H1 (cell line): ENCODE data around the gene SNX25. TPM values are rescaled to one million over a fixed set of nuclear protein-coding genes. Genes with fewer than 3 reads are reported as not detected.

Source experiments
- CTCF ChIA-PET: fragments of 300-600 bp; sonication (Branson Sonifier 250); formaldehyde crosslinking; loops from one replicate; lab custom pipeline; 2021; ENCODE audit not compliant: partially characterized antibody; lab: Charles Lee
- POLR2A ChIA-PET: fragments of 300-600 bp; sonication (Branson Sonifier 250); formaldehyde crosslinking; loops from one replicate; lab custom pipeline; 2021; ENCODE audit warnings: inconsistent platforms; ENCODE audit not compliant: partially characterized antibody; lab: Charles Lee
- DNase-seq, 2 experiments: peaks; one replicate each; pipeline versions ENCODE4 v3.0.0 to v3.0.0-alpha.2; 2010 to 2022; ENCODE audit warnings: low spot score in 2 of 2, low read depth in 1 of 2, mixed read lengths in 1 of 2
- FAIRE-seq: peaks from 2 replicates; lab custom pipeline; 2011; peaks lifted over from hg19 to GRCh38; lab: Jason Lieb, UNC
- H2AFZ ChIP-seq: 2 replicates; pipeline ENCODE4 v1.8.1; 2012; ENCODE audit warnings: low read length, inconsistent platforms
- H2AK5ac ChIP-seq: 2 replicates; pipeline ENCODE4 v1.6.1; 2013; ENCODE audit warnings: low read depth, low read length
- H2BK120ac ChIP-seq: replicated peaks from 2 replicates; pipeline ENCODE3; 2013; ENCODE audit warnings: low read depth, low read length, inconsistent platforms
- H2BK12ac ChIP-seq: 2 replicates; pipeline ENCODE4 v1.6.1; 2013; ENCODE audit warnings: low read depth, low read length
- H2BK15ac ChIP-seq: 2 replicates; pipeline ENCODE4 v1.6.1; 2013; ENCODE audit warnings: low read length
- H2BK20ac ChIP-seq: 2 replicates; pipeline ENCODE4 v1.6.1; 2013; ENCODE audit warnings: low read length
- H2BK5ac ChIP-seq: 2 replicates; pipeline ENCODE4 v1.6.1; 2013; ENCODE audit warnings: low read depth, low read length
- H3K14ac ChIP-seq: 2 replicates; pipeline ENCODE4 v1.6.1; 2013; ENCODE audit warnings: inconsistent platforms; ENCODE audit not compliant: insufficient read length
- H3K18ac ChIP-seq: 2 replicates; pipeline ENCODE4 v1.6.1; 2013; ENCODE audit warnings: low read length; ENCODE audit errors: extremely low read depth
- H3K23ac ChIP-seq: 2 replicates; pipeline ENCODE4 v1.6.1; 2013; ENCODE audit warnings: inconsistent platforms; ENCODE audit not compliant: insufficient read length
- H3K23me2 ChIP-seq: 2 replicates; pipeline ENCODE4 v1.6.1; 2013; ENCODE audit warnings: low read depth, low read length
- H3K27ac ChIP-seq: 2 replicates; pipeline ENCODE4 v1.6.1; 2011; ENCODE audit warnings: low read depth, low read length, inconsistent platforms
- H3K27me3 ChIP-seq, 4 experiments: replicated peaks in 1 of 4; 1 replicate in 1 of 4; 2 replicates in 3 of 4; pipeline versions ENCODE4 v1.6.1 to v1.8.1; 2011 to 2013; ENCODE audit warnings: low read length in 3 of 4, mild to moderate bottlenecking in 3 of 4, inconsistent platforms in 2 of 4, mixed read lengths in 2 of 4, moderate library complexity in 1 of 4; ENCODE audit not compliant: control insufficient read depth in 3 of 4, insufficient read depth in 3 of 4; ENCODE audit errors: extremely low read depth in 1 of 4
- H3K36me3 ChIP-seq, 4 experiments: 2 replicates each; pipeline versions ENCODE4 v1.6.1 to v1.8.1; 2011 to 2013; ENCODE audit warnings: mild to moderate bottlenecking in 4 of 4, low read length in 3 of 4, moderate library complexity in 2 of 4, control low read depth in 1 of 4, inconsistent platforms in 1 of 4; ENCODE audit not compliant: insufficient read depth in 4 of 4, control insufficient read depth in 2 of 4
- H3K4ac ChIP-seq: replicated peaks from 2 replicates; pipeline ENCODE3; 2013; ENCODE audit warnings: low read length, low read depth, mixed read lengths, inconsistent platforms; ENCODE audit not compliant: insufficient read length
- H3K4me1 ChIP-seq, 4 experiments: replicated peaks in 1 of 4; 1 replicate in 1 of 4; 2 replicates in 3 of 4; pipeline versions ENCODE4 v1.6.1 to v1.8.1; 2011 to 2013; ENCODE audit warnings: low read length in 3 of 4, inconsistent platforms in 2 of 4, mixed read lengths in 1 of 4; ENCODE audit not compliant: insufficient read depth in 4 of 4, control insufficient read depth in 3 of 4
- H3K4me2 ChIP-seq, 2 experiments: 2 replicates each; pipeline versions ENCODE4 v1.6.1 to v1.8.1; 2011 to 2013; ENCODE audit warnings: low read depth in 2 of 2, low read length in 2 of 2, control low read depth in 1 of 2, inconsistent platforms in 1 of 2, mild to moderate bottlenecking in 1 of 2; ENCODE audit not compliant: insufficient read depth in 1 of 2
- H3K4me3 ChIP-seq, 4 experiments: fragments of 200-600, 300-600 bp in 1 of 4; sonication (generic), shearing (Covaris generic), sonication (Bioruptor Twin) in 1 of 4; 2 replicates each; pipeline versions ENCODE4 v1.5.1 to v1.8.1; 2011 to 2016; ENCODE audit warnings: low read length in 4 of 4, low read depth in 3 of 4, control low read depth in 2 of 4, inconsistent platforms in 2 of 4, mild to moderate bottlenecking in 2 of 4, mixed read lengths in 1 of 4, moderate library complexity in 1 of 4; ENCODE audit not compliant: insufficient read depth in 2 of 4; ENCODE audit errors: extremely low read depth in 1 of 4
- H3K56ac ChIP-seq: replicated peaks from 2 replicates; pipeline ENCODE3; 2013; ENCODE audit warnings: low read depth, mild to moderate bottlenecking, mixed read lengths, low read length, inconsistent platforms; ENCODE audit not compliant: insufficient read length
- H3K79me1 ChIP-seq: 2 replicates; pipeline ENCODE4 v1.6.1; 2013; ENCODE audit warnings: low read depth, low read length, control low read depth
- H3K79me2 ChIP-seq, 2 experiments: 2 replicates each; pipeline versions ENCODE4 v1.6.1 to v1.8.1; 2012 to 2013; ENCODE audit warnings: low read length in 2 of 2, mild to moderate bottlenecking in 2 of 2, inconsistent platforms in 1 of 2; ENCODE audit not compliant: insufficient read depth in 2 of 2, control insufficient read depth in 1 of 2
- H3K9ac ChIP-seq, 4 experiments: replicated peaks in 1 of 4; 1 replicate in 1 of 4; 2 replicates in 3 of 4; pipeline versions ENCODE4 v1.6.1 to v1.8.1; 2011 to 2013; ENCODE audit warnings: low read depth in 3 of 4, low read length in 3 of 4, control low read depth in 2 of 4, mild to moderate bottlenecking in 2 of 4, moderate library complexity in 2 of 4, inconsistent platforms in 1 of 4; ENCODE audit errors: extremely low read depth in 1 of 4
- H3K9me3 ChIP-seq, 2 experiments: 2 replicates each; pipeline versions ENCODE4 v1.6.1 to v1.8.1; 2012 to 2013; ENCODE audit warnings: mild to moderate bottlenecking in 2 of 2, moderate library complexity in 2 of 2, control low read depth in 1 of 2, inconsistent platforms in 1 of 2, low read depth in 1 of 2, low read length in 1 of 2, mixed read lengths in 1 of 2; ENCODE audit not compliant: insufficient read depth in 2 of 2
- H4K20me1 ChIP-seq, 2 experiments: replicated peaks in 1 of 2; 2 replicates each; pipeline versions ENCODE3 to v1.8.1; 2011 to 2013; ENCODE audit warnings: inconsistent platforms in 2 of 2, low read length in 2 of 2, mild to moderate bottlenecking in 1 of 2; ENCODE audit not compliant: insufficient read depth in 2 of 2, control insufficient read depth in 1 of 2
- H4K5ac ChIP-seq: 2 replicates; pipeline ENCODE4 v1.6.1; 2013; ENCODE audit warnings: low read length, low read depth, mixed read lengths, inconsistent platforms; ENCODE audit not compliant: insufficient read length
- H4K8ac ChIP-seq: 2 replicates; pipeline ENCODE4 v1.8.0; 2013; ENCODE audit warnings: mild to moderate bottlenecking, moderate library complexity, low read length, inconsistent platforms; ENCODE audit not compliant: insufficient read depth; ENCODE audit errors: extremely low read depth
- H4K91ac ChIP-seq: replicated peaks from 2 replicates; pipeline ENCODE3; 2013; ENCODE audit warnings: low read length, mixed read lengths, inconsistent platforms; ENCODE audit not compliant: insufficient read length
- ASH2L ChIP-seq: fragments of 200-600, 300-600 bp; sonication (generic); IDR thresholded peaks from one replicate; pipeline ENCODE4 v1.7.1; 2017; ENCODE audit warnings: low read length
- CHD2 ChIP-seq: IDR thresholded peaks from 2 replicates; pipeline ENCODE4 v1.6.1; 2012; ENCODE audit warnings: low read length, improper control_type of control experiment
- CTBP2 ChIP-seq: IDR thresholded peaks from 2 replicates; pipeline ENCODE4 v1.7.0; 2011; ENCODE audit warnings: borderline replicate concordance, mild to moderate bottlenecking, moderate library complexity, mixed read lengths, low read length; ENCODE audit not compliant: insufficient read depth, insufficient read length
- EP300 ChIP-seq, 2 experiments: IDR thresholded peaks; 1 replicate in 1 of 2; 2 replicates in 1 of 2; pipeline ENCODE4 v1.6.1; 2011 to 2012; ENCODE audit warnings: low read depth in 2 of 2, low read length in 2 of 2, mild to moderate bottlenecking in 2 of 2, borderline replicate concordance in 1 of 2, inconsistent platforms in 1 of 2, moderate library complexity in 1 of 2
- GTF2F1 ChIP-seq: IDR thresholded peaks from 2 replicates; pipeline ENCODE4 v1.6.1; 2012; ENCODE audit warnings: low read depth, low read length, improper control_type of control experiment, borderline replicate concordance
- HDAC6 ChIP-seq: IDR thresholded peaks from one replicate; pipeline ENCODE4 v1.7.1; 2012; ENCODE audit warnings: low read depth, mild to moderate bottlenecking, inconsistent platforms, low read length, moderate library complexity
- POLR2A ChIP-seq, 2 experiments: IDR thresholded peaks; 1 replicate in 1 of 2; 2 replicates in 1 of 2; pipeline ENCODE4 v1.6.1; 2011; ENCODE audit warnings: low read depth in 2 of 2, low read length in 2 of 2, mild to moderate bottlenecking in 2 of 2; ENCODE audit errors: control extremely low read depth in 1 of 2
- POLR2AphosphoS5 ChIP-seq: IDR thresholded peaks from 2 replicates; pipeline ENCODE4 v1.6.1; 2011; ENCODE audit warnings: low read depth, low read length
- RAD21 ChIP-seq, 2 experiments: IDR thresholded peaks in 1 of 2; conservative IDR thresholded peaks in 1 of 2; 2 replicates each; pipeline ENCODE4 v1.6.1; 2011; ENCODE audit warnings: low read depth in 2 of 2, low read length in 2 of 2, improper control_type of control experiment in 1 of 2, inconsistent platforms in 1 of 2, mild to moderate bottlenecking in 1 of 2, moderate library complexity in 1 of 2
- SIX5 ChIP-seq: IDR thresholded peaks from 2 replicates; pipeline ENCODE4 v1.6.1; 2011; ENCODE audit warnings: mild to moderate bottlenecking, low read depth, low read length
- SP2 ChIP-seq: IDR thresholded peaks from 2 replicates; pipeline ENCODE4 v1.6.1; 2012; ENCODE audit warnings: mild to moderate bottlenecking, low read length, inconsistent platforms
- SP4 ChIP-seq: IDR thresholded peaks from 2 replicates; pipeline ENCODE4 v1.6.1; 2012; ENCODE audit warnings: low read length, inconsistent platforms
- TAF1 ChIP-seq: IDR thresholded peaks from 2 replicates; pipeline ENCODE4 v1.6.1; 2011; ENCODE audit warnings: mild to moderate bottlenecking, low read depth, low read length
- TBP ChIP-seq: IDR thresholded peaks from 2 replicates; pipeline ENCODE4 v1.6.1; 2011; ENCODE audit warnings: low read depth, low read length, improper control_type of control experiment
- WGBS, 2 experiments: shearing (Covaris generic) in 1 of 2; methylation state at CpG; one replicate each; pipeline versions ENCODE4 v1.1.6 to v1.1.7; 2013 to 2015; ENCODE audit warnings: low lambda C conversion rate in 2 of 2, mixed read lengths in 2 of 2, inconsistent platforms in 1 of 2, low coverage in 1 of 2, missing lambda C conversion rate in 1 of 2; ENCODE audit not compliant: insufficient replicate concordance in 2 of 2, insufficient coverage in 1 of 2, insufficient read length in 1 of 2; ENCODE audit errors: extremely low coverage in 1 of 2, missing lambda C conversion rate in 1 of 2; 5-methylcytosine and 5-hydroxymethylcytosine counted together
- polyA plus RNA-seq, 7 experiments: library from polyadenylated mRNA; depleted of rRNA in 3 of 7; stranded (reverse) in 5 of 7; unstranded in 2 of 7; fragments of >200 nt in 5 of 7; fragments of 200-250 nt in 2 of 7; gene quantifications; 1 replicate in 5 of 7; 2 replicates in 1 of 7; 4 replicates in 1 of 7; pipeline versions ENCODE4 v1.2.1 to v1.2.3, GENCODE V29; 2011 to 2013; ENCODE audit warnings: missing spikeins in 2 of 7, mixed read lengths in 2 of 7
- total RNA-seq: library from RNA; stranded (reverse); fragmentation: NEBNext Ultra II Directional; extraction: Animal tissue kit (Norgen Biotek cat#: 25700); gene quantifications from 2 replicates; pipeline ENCODE4 v1.2.1, GENCODE V29; 2021

SNX25 gene
- total and polyA plus RNA-seq, 2 of the 8 experiments (the other 6 are each of a cell fraction or from before 2014, with no cell fraction given) = 5.4 to 19.9 TPM

- Histone ChIP-seq H4K5ac (no peak overlapping the region), H3K36me3 (peaks cover 2 to 19% (median 8%) of the 10 kb centered on the region in 4 experiments; a peak in 6 of 8 replicates), H2BK20ac (no peak overlapping the region), H3K23me2 (no peaks in the 10 kb centered on the region), H2AFZ (no peak overlapping the region), H3K4ac (no peak overlapping the region), H2BK120ac (no peak overlapping the region), H3K4me2 (no peak overlapping the region), H3K56ac (no peak overlapping the region), H2BK15ac (no peak overlapping the region), H3K9ac (no peak overlapping the region), H3K4me1 (no peaks in the 10 kb centered on the region), H3K27ac (no peak overlapping the region), H3K27me3 (no peaks in the 10 kb centered on the region), H4K20me1 (no peaks in the 10 kb centered on the region), H3K23ac (no peak overlapping the region), H3K14ac (no peak overlapping the region), H3K4me3 (no peak overlapping the region), H2BK12ac (no peak overlapping the region), H2AK5ac (no peak overlapping the region), H4K8ac (no peak overlapping the region), H4K91ac (no peak overlapping the region), H2BK5ac (no peak overlapping the region), H3K79me2 (no peaks in the 10 kb centered on the region), H3K79me1 (no peaks in the 10 kb centered on the region), H3K9me3 (no peaks in the 10 kb centered on the region), H3K18ac (no peak overlapping the region)
- 90% methylated on average over 15 of the region's 15 CpGs; no CpG with 5 or more reads in 1 of the 2 experiments for WGBS, 2 experiments
- no peak for DNase-seq
- CTCF ChIA-PET = interaction anchor here (0.6 to 1.0 kb wide), 2 partner anchors 28 to 83 kb away, joined by 3 read pairs; no protein-coding TSS in a partner anchor
- POLR2A ChIA-PET = no interaction called here
- FAIRE-seq = no peak
- TF ChIP-seq GTF2F1 (no peak), SP4 (no peak), RAD21 (IDR thresholded peaks at IDR 0.05 in 1 of 2, conservative IDR thresholded peaks at IDR 0.05 in 1 of 2; ENCODE audit: low read depth in 2 of 2, low read length in 2 of 2) (no peak), HDAC6 (no peak), TAF1 (no peak), CTBP2 (no peak), POLR2AphosphoS5 (no peak), ASH2L (no peak), SP2 (no peak), EP300 (IDR thresholded peaks at IDR 0.05; ENCODE audit: borderline replicate concordance in 1 of 2, low read depth in 2 of 2, low read length in 2 of 2) (no peak), SIX5 (no peak), CHD2 (no peak), TBP (no peak), POLR2A (IDR thresholded peaks at IDR 0.05; ENCODE audit: control extremely low read depth in 1 of 2, low read depth in 2 of 2, low read length in 2 of 2) (no peak)
Measured at GRCh38 chr4:185343726-185344581, 134.6 kb downstream of the SNX25 start.
